Left lung (tissue), 10 donors: ENCODE data around the gene DOCK4. TPM values are rescaled to one million over a fixed set of nuclear protein-coding genes. Genes with fewer than 3 reads are reported as not detected.
A peak's percentile ranks its signal among the peaks of the same experiment; 100 is the strongest.
"Not testable (repeated sequence)": the region's sequence is repeated elsewhere in the genome, so short reads cannot be mapped to it uniquely, and the experiment has no call there.

ENCODE experiments used
- ATAC-seq: fragments of 200-7000 bp; cut with Tn5 transposase; one replicate; pipeline ENCODE4 v1.9.1; 2020; ENCODE audit warnings: moderate library complexity
- DNase-seq, 4 donors: peaks; one replicate each; pipeline ENCODE4 v3.0.0-alpha.2; 2013 to 2020
- H3K27ac ChIP-seq, 2 donors: fragments of 200-600 bp; sonication (generic) in 1 of 2; one replicate each; pipeline versions ENCODE4 v1.5.0 to v1.8.0; 2020 to 2021
- H3K27me3 ChIP-seq, 2 donors: fragments of 200-600 bp; sonication (generic) in 1 of 2; one replicate each; pipeline versions ENCODE4 v1.5.0 to v1.8.0; 2020 to 2021
- H3K36me3 ChIP-seq, 2 donors: fragments of 200-600 bp; sonication (generic) in 1 of 2; one replicate each; pipeline versions ENCODE4 v1.5.0 to v1.8.0; 2020 to 2021
- H3K4me1 ChIP-seq, 2 donors: fragments of 200-600 bp; one replicate each; pipeline ENCODE4 v1.8.0; 2021
- H3K4me3 ChIP-seq, 2 donors: fragments of 200-600 bp; sonication (generic) in 1 of 2; one replicate each; pipeline versions ENCODE4 v1.5.0 to v1.8.0; 2020 to 2021; ENCODE audit warnings: mild to moderate bottlenecking in 1 of 2
- H3K9me3 ChIP-seq, 2 donors: fragments of 200-600 bp; sonication (generic) in 1 of 2; one replicate each; pipeline versions ENCODE4 v1.5.0 to v1.8.0; 2020 to 2021
- intact Hi-C, 2 donors: fragments of 100-400 bp; cut with DNase I; formaldehyde crosslinking; loops; one replicate each; pipeline versions ENCODE4 v1.11.2 to v1.14.2; 2022
- polyA plus RNA-seq, 6 donors: library from polyadenylated mRNA; unstranded; fragments of 120-200 nt; gene quantifications; one replicate each; pipeline ENCODE4 v1.2.1, GENCODE V29; 2013; ENCODE audit not compliant: insufficient read length in 6 of 6
- total RNA-seq, 2 donors: library from RNA; stranded (reverse); fragmentation: NEBNext Ultra II Directional; extraction: Animal tissue kit (Norgen Biotek cat#: 25700); gene quantifications; one replicate each; pipeline ENCODE4 v1.2.1, GENCODE V29; 2021
- TF ChIP-seq, protein P1 (sequence below), 2 donors: fragments of 200-600 bp; sonication (generic) in 1 of 2; IDR thresholded peaks; one replicate each; pipeline versions ENCODE4 v1.5.0 to v1.8.0; 2021; ENCODE audit warnings: antibody characterized with exemption in 2 of 2
- donor health status: DM: no; HTN: yes; CAD: no.
- donor health status: DM: no; HTN: no; CAD: no.

Gene DOCK4
- total and polyA plus RNA-seq, 8 donors = 38.9 to 64.3 (median 52.5) TPM

DNA sequence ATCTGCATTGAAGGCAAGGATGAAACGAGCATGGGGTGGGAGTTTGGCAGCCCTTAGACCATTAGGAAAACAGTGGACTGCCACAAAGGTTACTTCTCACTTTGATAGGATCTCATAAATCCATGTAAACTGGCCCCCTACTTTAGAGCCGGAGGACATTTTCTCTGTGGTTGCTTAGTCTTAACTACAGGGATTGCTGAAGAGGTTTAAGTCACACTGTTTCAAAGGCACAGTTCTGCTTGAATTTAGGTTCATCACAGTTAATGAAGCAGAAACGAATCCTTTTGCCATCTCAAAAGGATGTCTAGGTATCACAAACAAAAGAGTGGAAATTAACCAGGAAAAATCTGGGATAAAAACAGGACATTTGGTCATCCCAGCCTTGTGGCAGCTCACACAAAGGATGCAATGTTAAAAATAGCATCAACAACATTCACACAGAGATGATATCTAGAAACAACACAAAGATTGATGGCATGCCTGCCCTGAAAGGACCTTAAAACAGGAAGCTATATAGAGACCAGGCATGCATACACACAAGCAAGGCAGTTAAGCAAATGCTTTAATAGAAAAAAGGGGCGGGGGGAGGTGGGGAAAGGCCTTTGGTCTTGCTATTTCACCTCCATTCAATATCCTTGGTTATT lies 74.0 kb downstream of the DOCK4 start:
- Histone ChIP-seq H3K9me3 (no peaks in the 10 kb centered on the region), H3K4me3 (no peak overlapping the region), H3K27ac (peak overlapping the region in 1 of 2 donors; percentile 14), H3K36me3 (no peaks in the 10 kb centered on the region), H3K4me1 (peaks cover 12 to 42% of the 10 kb centered on the region in 2 donors), H3K27me3 (no peaks in the 10 kb centered on the region)
- ATAC-seq (no peak), DNase-seq (no peak)
- intact Hi-C loops = no loop called here
- TF ChIP-seq, protein P1, sequence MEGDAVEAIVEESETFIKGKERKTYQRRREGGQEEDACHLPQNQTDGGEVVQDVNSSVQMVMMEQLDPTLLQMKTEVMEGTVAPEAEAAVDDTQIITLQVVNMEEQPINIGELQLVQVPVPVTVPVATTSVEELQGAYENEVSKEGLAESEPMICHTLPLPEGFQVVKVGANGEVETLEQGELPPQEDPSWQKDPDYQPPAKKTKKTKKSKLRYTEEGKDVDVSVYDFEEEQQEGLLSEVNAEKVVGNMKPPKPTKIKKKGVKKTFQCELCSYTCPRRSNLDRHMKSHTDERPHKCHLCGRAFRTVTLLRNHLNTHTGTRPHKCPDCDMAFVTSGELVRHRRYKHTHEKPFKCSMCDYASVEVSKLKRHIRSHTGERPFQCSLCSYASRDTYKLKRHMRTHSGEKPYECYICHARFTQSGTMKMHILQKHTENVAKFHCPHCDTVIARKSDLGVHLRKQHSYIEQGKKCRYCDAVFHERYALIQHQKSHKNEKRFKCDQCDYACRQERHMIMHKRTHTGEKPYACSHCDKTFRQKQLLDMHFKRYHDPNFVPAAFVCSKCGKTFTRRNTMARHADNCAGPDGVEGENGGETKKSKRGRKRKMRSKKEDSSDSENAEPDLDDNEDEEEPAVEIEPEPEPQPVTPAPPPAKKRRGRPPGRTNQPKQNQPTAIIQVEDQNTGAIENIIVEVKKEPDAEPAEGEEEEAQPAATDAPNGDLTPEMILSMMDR (IDR thresholded peaks at IDR 0.05) = no peak

DNA sequence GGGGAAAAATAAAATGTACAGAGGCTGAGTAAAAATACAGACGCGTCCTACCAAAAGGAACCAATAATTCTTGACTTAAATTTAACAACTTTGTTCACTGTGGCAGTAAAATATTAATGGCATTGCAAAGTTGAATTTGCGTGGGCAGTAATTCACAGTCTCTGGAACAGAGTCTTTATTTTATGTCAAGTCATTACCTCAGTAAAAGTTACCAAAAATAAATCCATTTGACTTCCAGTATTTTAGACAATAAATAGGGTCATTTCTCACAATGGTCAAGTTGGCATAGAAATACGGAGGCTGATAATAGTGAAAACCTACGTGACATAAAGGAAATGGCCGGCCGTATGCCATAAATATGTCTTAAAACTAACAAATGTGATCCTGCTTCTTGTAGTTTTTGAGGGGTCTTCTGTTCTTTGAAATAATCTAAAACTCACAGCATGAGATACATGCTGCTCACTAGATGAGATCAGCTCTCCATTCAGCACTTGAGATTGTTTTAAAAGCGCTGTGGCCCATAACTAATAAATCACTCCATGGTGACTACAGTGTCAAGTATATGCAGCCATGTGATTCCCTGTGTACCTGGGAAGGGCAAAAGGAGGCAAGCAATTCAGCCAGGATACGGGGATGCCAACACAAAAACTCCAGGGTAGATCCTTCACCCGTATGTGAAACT lies 75.3 kb downstream of the DOCK4 start:
- Histone ChIP-seq H3K27me3 (no peaks in the 10 kb centered on the region), H3K27ac (peak overlapping the region in 1 of 2 donors; percentile 14), H3K9me3 (no peaks in the 10 kb centered on the region), H3K36me3 (no peaks in the 10 kb centered on the region), H3K4me3 (no peak overlapping the region), H3K4me1 (peaks cover 12 to 42% of the 10 kb centered on the region in 2 donors)
- DNase-seq (no peak), ATAC-seq (no peak)
- intact Hi-C loops = no loop called here
- TF ChIP-seq, protein P1 (IDR thresholded peaks at IDR 0.05) = no peak

GRCh38 chr7:112129655-112130323 lies 76.4 kb downstream of the DOCK4 start:
- H3K27me3 ChIP-seq = no peaks in the 10 kb centered on the region
- H3K9me3 ChIP-seq = no peaks in the 10 kb centered on the region
- ATAC-seq (peak; percentile 80), DNase-seq (peak in 1 of 4 donors; percentile 43)
- H3K4me3 ChIP-seq = no peak overlapping the region
- intact Hi-C loops = no loop called here
- peaks cover 12 to 42% of the 10 kb centered on the region in 2 donors for H3K4me1 ChIP-seq
- TF ChIP-seq, protein P1 (IDR thresholded peaks at IDR 0.05) = no peak
- peak overlapping the region in 1 of 2 donors; percentile 14 for H3K27ac ChIP-seq
- no peaks in the 10 kb centered on the region for H3K36me3 ChIP-seq

GRCh38 chr7:112128461-112129425 lies 77.5 kb downstream of the DOCK4 start:
- ATAC-seq = peak; percentile 34
- intact Hi-C loops, H3K27me3 ChIP-seq, H3K9me3 ChIP-seq, DNase-seq, H3K4me3 ChIP-seq, H3K36me3 ChIP-seq: not testable (repeated sequence)
- H3K4me1 ChIP-seq = peaks cover 12 to 44% of the 10 kb centered on the region in 2 donors
- peak overlapping the region in 1 of 2 donors; percentile 14 for H3K27ac ChIP-seq

GRCh38 chr7:112128041-112128440 lies 78.2 kb downstream of the DOCK4 start:
- H3K27ac ChIP-seq, DNase-seq, intact Hi-C loops: not testable (repeated sequence)

More at GRCh38 chr7:112128041-112128440, 78.2 kb downstream of the DOCK4 start:
- not testable (repeated sequence) for H3K36me3 ChIP-seq, H3K4me3 ChIP-seq, H3K27me3 ChIP-seq, ATAC-seq, H3K9me3 ChIP-seq
- H3K4me1 ChIP-seq = peaks cover 12 to 43% of the 10 kb centered on the region in 2 donors
